Ovary (tissue), 9 donors: ENCODE data around the gene ADSS2. TPM values are rescaled to one million over a fixed set of nuclear protein-coding genes. Genes with fewer than 3 reads are reported as not detected.

Experiments
- DNase-seq, 5 donors: peaks; one replicate each; pipeline ENCODE4 v3.0.0-alpha.2; 2019 to 2020
- H3K27ac ChIP-seq, 2 donors: fragments of 200-600 bp; one replicate each; pipeline versions ENCODE4 v1.5.1 to v1.8.0; 2019 to 2022
- H3K27me3 ChIP-seq: fragments of 200-600 bp; one replicate; pipeline ENCODE4 v1.8.0; 2022
- H3K36me3 ChIP-seq: fragments of 200-600 bp; sonication (generic); one replicate; pipeline ENCODE4 v1.5.1; 2019
- H3K4me1 ChIP-seq: one replicate; pipeline ENCODE4 v1.8.1; 2013; ENCODE audit warnings: mild to moderate bottlenecking, moderate library complexity; ENCODE audit not compliant: insufficient read depth
- H3K4me3 ChIP-seq: fragments of 200-600 bp; sonication (generic); one replicate; pipeline ENCODE4 v1.5.1; 2017
- H3K9me3 ChIP-seq, 2 donors: fragments of 200-600 bp in 1 of 2; sonication (generic) in 1 of 2; one replicate each; pipeline versions ENCODE4 v1.5.1 to v1.8.1; 2013 to 2019; ENCODE audit warnings: mild to moderate bottlenecking in 1 of 2, moderate library complexity in 1 of 2
- EP300 ChIP-seq: sonication (generic); formaldehyde crosslinking; IDR thresholded peaks from one replicate; pipeline ENCODE4 v1.6.1; 2017; ENCODE audit warnings: antibody characterized with exemption
- POLR2A ChIP-seq: fragments of 450-650 bp; IDR thresholded peaks from one replicate; pipeline ENCODE4 v1.6.1; 2017; ENCODE audit warnings: antibody characterized with exemption, mild to moderate bottlenecking, moderate library complexity
- WGBS, 3 donors: extraction: QIAGEN DNeasy Blood & Tissue Kit in 1 of 3; methylation state at CpG; one replicate each; pipeline versions ENCODE4 v1.1.5 to v1.1.7; 2013 to 2017; 5-methylcytosine and 5-hydroxymethylcytosine counted together
- intact Hi-C, 4 donors: fragments of 100-400 bp; cut with DNase I; formaldehyde crosslinking; loops; one replicate each; pipeline versions ENCODE4 v1.11.0 to v1.15.1; 2022 to 2023
- polyA plus RNA-seq, 2 donors: library from polyadenylated mRNA; stranded (reverse); fragments of 200-250 nt in 1 of 2; fragments of 350-450 nt in 1 of 2; fragmentation: Illumina TruSeq in 1 of 2; extraction: RNeasy Lipid Tissue Mini Kit (QIAGEN cat#74804) in 1 of 2; gene quantifications; one replicate each; pipeline ENCODE4 v1.2.3, GENCODE V29; 2013 to 2014
- total RNA-seq, 7 donors: library from RNA; depleted of rRNA in 2 of 7; stranded (reverse); fragments of >200 nt in 2 of 7; fragmentation: NEBNext Ultra II Directional in 3 of 7; extraction: Animal tissue kit (Norgen Biotek cat#: 25700) in 3 of 7; gene quantifications; one replicate each; pipeline versions ENCODE4 v1.1.0 to v1.2.4, GENCODE V29; 2016 to 2023
- TF ChIP-seq, protein P1 (sequence below), 3 donors: fragments of 450-650 bp in 2 of 3; fragments of 200-600 bp in 1 of 3; IDR thresholded peaks; one replicate each; pipeline versions ENCODE4 v1.5.1 to v1.8.0; 2016 to 2022; ENCODE audit warnings: antibody characterized with exemption in 3 of 3, mild to moderate bottlenecking in 1 of 3
- donor health status: DM: no; HTN: no; CAD: no; lungs with moderate emphysema.
- donor health status: DM: no; HTN: no; CAD: no.
- donor health status: Bipolar disorder and iron deficiency.
- donor health status: DM: yes; HTN: yes; CAD: no.
- donor health status: DM: no; HTN: no; CAD: no.
- donor health status: DM: yes; HTN: yes; CAD: no.

The ADSS2 gene
- total and polyA plus RNA-seq, 9 donors, result 23.6 to 44.2 (median 29.8) TPM

DNA sequence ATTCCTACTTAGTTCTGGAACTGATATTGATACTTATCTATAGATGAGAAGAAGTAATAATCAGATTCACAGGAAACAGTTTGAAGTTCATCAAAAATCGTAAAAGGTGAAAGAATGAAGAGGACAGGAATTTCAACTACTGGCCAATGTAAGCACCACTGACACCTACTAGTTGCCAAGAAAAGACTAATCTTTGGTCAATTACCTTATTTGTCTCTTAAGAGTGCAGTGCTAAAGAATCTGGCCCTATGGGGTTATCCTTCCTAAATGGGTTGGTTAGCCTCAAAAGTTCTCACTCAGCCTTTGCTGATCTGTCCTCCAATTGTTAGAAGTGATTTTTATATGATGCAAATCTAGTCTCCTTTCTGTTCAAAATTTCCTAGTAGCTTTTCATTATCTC is 29.5 kb downstream of the ADSS2 start:
- WGBS, 3 donors, result 81 to 97% (median 94%) methylated on average over 1 of the region's 1 CpG
- H3K36me3 ChIP-seq, result no peaks in the 10 kb centered on the region
- intact Hi-C loops, result no loop called here

DNA sequence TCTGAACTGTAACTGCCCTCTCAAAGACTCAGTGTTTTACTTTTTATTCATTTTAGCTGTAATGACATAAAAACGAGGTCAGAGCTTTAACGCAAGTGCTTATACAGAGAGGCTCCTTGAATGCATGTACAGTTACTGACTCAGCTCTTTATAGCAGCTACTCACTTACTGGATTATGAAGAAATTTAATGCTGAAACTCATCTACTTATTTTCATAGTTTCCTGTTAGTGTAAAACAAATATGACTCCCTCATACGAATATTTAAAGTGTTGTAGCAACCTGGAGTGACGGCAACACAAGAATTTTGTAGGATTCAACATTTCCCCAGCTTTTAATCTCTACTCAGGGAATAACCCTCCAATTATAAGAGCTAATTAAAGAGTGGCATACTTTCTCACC is 32.7 kb downstream of the ADSS2 start:
- intact Hi-C loops, result no loop called here
- Histone ChIP-seq H3K4me1 (no peaks in the 10 kb centered on the region), H3K9me3 (no peaks in the 10 kb centered on the region), H3K4me3 (no peak overlapping the region), H3K36me3 (no peaks in the 10 kb centered on the region), H3K27me3 (no peaks in the 10 kb centered on the region), H3K27ac (no peak overlapping the region)
- DNase-seq, result no peak
- WGBS, 3 donors, result 52 to 80% (median 62%) methylated on average over 4 of the region's 4 CpGs
- TF ChIP-seq, protein P1, sequence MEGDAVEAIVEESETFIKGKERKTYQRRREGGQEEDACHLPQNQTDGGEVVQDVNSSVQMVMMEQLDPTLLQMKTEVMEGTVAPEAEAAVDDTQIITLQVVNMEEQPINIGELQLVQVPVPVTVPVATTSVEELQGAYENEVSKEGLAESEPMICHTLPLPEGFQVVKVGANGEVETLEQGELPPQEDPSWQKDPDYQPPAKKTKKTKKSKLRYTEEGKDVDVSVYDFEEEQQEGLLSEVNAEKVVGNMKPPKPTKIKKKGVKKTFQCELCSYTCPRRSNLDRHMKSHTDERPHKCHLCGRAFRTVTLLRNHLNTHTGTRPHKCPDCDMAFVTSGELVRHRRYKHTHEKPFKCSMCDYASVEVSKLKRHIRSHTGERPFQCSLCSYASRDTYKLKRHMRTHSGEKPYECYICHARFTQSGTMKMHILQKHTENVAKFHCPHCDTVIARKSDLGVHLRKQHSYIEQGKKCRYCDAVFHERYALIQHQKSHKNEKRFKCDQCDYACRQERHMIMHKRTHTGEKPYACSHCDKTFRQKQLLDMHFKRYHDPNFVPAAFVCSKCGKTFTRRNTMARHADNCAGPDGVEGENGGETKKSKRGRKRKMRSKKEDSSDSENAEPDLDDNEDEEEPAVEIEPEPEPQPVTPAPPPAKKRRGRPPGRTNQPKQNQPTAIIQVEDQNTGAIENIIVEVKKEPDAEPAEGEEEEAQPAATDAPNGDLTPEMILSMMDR (IDR thresholded peaks at IDR 0.05), result no peak
- TF ChIP-seq POLR2A, result no peak

More for the DNA sequence above, 29.5 kb downstream of the ADSS2 start:
- Histone ChIP-seq H3K4me3 (no peak overlapping the region), H3K27ac (no peak overlapping the region), H3K4me1 (no peaks in the 10 kb centered on the region), H3K27me3 (no peaks in the 10 kb centered on the region), H3K9me3 (no peaks in the 10 kb centered on the region)
- no peak for TF ChIP-seq EP300
- no peak for TF ChIP-seq POLR2A
- TF ChIP-seq, protein P1 (IDR thresholded peaks at IDR 0.05), result no peak
- DNase-seq, result no peak

DNA sequence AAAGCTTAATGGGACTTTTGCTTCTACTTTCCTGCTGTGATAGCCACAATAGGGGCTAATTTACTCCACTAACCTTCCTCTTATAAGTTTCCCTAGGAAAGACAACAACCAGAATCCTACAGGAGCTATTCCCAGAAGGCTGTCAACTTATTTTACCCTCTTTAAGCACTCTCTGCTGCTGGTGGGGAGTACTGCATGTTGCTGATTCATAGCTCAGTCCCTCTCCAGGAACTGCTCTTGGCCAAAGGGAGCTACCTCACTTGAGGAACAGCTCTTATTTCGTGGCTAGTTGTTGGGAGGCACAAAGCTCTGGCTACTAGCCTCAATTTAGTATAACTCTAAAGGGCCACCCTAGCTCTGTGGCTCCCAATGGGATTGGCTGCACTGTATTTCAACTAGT is 37.2 kb downstream of the ADSS2 start:
- H3K27me3 ChIP-seq, result no peaks in the 10 kb centered on the region
- no peak for DNase-seq
- peaks cover 3% of the 10 kb centered on the region for H3K4me1 ChIP-seq
- H3K9me3 ChIP-seq, result no peaks in the 10 kb centered on the region
- no peak for TF ChIP-seq EP300
- TF ChIP-seq POLR2A, result no peak
- H3K4me3 ChIP-seq, result no peak overlapping the region
- H3K27ac ChIP-seq, result no peak overlapping the region
- intact Hi-C loops, result no loop called here
- no peaks in the 10 kb centered on the region for H3K36me3 ChIP-seq
- 90 to 98% (median 93%) methylated on average over 1 of the region's 1 CpG for WGBS, 3 donors

DNA sequence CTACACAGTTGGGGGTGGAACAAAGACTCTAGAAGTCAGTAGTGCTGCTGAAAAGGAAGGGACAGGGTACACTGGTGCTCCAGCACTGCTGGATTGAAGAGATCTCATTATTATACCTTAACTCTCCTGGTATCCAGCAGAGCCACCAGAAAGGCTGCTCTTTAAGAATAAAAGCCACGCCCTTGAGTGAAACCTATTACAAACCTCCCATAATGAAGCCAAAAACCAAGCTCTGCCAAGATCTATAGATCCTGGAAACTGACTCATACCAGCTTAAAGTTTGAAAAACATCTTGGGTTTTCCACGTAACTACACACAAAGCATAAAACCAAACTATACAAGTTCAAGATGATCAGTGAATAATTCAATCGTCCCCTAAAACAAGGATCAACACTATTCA is 38.0 kb downstream of the ADSS2 start:
- TF ChIP-seq EP300 (no peak), POLR2A (no peak)
- TF ChIP-seq, protein P1 (IDR thresholded peaks at IDR 0.05), result no peak
- intact Hi-C loops, result no loop called here
- Histone ChIP-seq H3K4me3 (no peak overlapping the region), H3K27ac (no peak overlapping the region), H3K36me3 (no peaks in the 10 kb centered on the region), H3K27me3 (no peaks in the 10 kb centered on the region), H3K4me1 (peaks cover 3% of the 10 kb centered on the region), H3K9me3 (no peaks in the 10 kb centered on the region)
- 95 to 98% (median 98%) methylated on average over 3 of the region's 3 CpGs for whole genome bisulfite sequencing, 3 donors
- no peak for DNase-seq

DNA sequence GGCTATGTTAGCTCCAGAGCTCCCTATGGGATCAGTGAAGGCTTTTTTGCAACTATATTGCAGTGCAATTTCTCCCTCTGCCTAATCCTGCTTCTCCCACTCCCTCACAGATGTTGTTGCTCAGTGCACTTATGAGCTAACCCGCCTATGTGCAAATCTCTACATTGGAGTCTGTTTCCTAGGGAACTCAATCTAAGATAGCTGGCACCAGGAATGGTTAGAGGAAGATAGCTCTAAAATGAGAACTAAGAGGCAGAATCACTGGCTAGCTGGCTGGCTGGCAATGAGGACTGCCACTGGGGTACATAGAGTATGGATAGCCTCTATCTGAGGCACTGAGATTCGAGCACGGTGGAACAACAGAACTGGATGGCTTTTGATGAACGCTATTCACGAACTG is 39.5 kb downstream of the ADSS2 start:
- Histone ChIP-seq H3K4me1 (peaks cover 3% of the 10 kb centered on the region), H3K36me3 (no peaks in the 10 kb centered on the region), H3K27me3 (no peaks in the 10 kb centered on the region), H3K9me3 (no peaks in the 10 kb centered on the region), H3K4me3 (no peak overlapping the region), H3K27ac (no peak overlapping the region)
- intact Hi-C loops, result no loop called here
- WGBS, 3 donors, result 93 to 95% (median 93%) methylated on average over 5 of the region's 5 CpGs
- TF ChIP-seq POLR2A, result no peak
- TF ChIP-seq, protein P1 (IDR thresholded peaks at IDR 0.05), result no peak
- no peak for TF ChIP-seq EP300
- DNase-seq, result no peak
